Tibial nerve (tissue), 4 donors: Measurements from ENCODE around the gene DUSP28.

ENCODE experiments used
- CTCF ChIP-seq, 5 experiments: fragments of 200-600 bp in 3 of 5; fragments of 450-650 bp in 2 of 5; sonication (generic) in 3 of 5; IDR thresholded peaks; one replicate each; pipeline ENCODE4 v1.5.1; 2016 to 2019; ENCODE audit warnings: antibody characterized with exemption in 5 of 5, mild to moderate bottlenecking in 3 of 5, moderate library complexity in 2 of 5
- EP300 ChIP-seq, 2 donors: sonication (generic); formaldehyde crosslinking; IDR thresholded peaks; one replicate each; pipeline ENCODE4 v1.6.1; 2017; ENCODE audit warnings: antibody characterized with exemption in 2 of 2, mild to moderate bottlenecking in 1 of 2
- POLR2A ChIP-seq, 2 donors: fragments of 450-650 bp; IDR thresholded peaks; one replicate each; pipeline ENCODE4 v1.6.1; 2017; ENCODE audit warnings: antibody characterized with exemption in 2 of 2, mild to moderate bottlenecking in 2 of 2, moderate library complexity in 2 of 2

GRCh38 chr2:240569998-240570530 lies 9.9 kb downstream of the DUSP28 start:
- TF ChIP-seq CTCF (IDR thresholded peaks at IDR 0.05) (no peak), POLR2A (IDR thresholded peaks at IDR 0.05) (no peak), EP300 (IDR thresholded peaks at IDR 0.05) (no peak)
